ENCODE data around the gene ARRDC5.
A peak's percentile ranks its signal among the peaks of the same experiment; 100 is the strongest.
"Not testable (repeated sequence)": the region's sequence is repeated elsewhere in the genome, so short reads cannot be mapped to it uniquely, and the experiment has no call there.

ARRDC5 gene

DNA sequence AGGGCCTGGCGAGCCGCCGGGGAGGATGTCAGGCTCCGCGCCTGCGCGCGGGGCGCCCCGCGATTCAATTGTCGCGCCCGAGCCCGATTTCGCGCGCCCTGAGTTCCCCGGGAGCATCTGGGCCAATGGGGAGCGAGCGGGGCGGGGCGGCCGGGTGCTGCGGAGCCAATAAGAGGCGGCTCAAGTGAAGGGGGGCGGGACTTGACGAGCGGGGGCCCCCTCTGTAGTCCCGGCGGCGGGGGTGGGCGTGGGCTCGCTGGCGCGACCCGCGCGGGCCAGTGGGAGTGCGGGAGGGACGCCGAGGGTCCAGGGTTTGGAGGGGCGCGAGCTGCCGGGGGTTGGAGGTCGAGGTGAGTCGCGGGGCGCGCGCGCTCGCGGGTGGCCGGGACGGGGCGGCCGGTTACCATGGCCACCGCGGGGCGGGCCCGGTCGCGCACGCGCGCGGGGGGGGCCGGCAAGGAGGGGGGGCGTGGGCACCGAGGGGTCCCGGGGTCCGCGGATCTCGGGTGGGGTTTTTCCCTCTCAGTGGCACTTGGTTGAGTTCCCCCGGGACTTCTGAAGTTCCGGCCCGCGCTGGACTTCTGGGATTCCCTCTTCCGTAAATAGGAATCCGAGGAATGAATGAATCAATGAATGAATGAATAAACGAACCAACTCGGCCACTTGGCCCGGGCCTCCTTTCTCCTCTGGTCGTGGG lies 7.3 kb upstream of the ARRDC5 start:
- peak; percentile 91 for DNase-seq

DNA sequence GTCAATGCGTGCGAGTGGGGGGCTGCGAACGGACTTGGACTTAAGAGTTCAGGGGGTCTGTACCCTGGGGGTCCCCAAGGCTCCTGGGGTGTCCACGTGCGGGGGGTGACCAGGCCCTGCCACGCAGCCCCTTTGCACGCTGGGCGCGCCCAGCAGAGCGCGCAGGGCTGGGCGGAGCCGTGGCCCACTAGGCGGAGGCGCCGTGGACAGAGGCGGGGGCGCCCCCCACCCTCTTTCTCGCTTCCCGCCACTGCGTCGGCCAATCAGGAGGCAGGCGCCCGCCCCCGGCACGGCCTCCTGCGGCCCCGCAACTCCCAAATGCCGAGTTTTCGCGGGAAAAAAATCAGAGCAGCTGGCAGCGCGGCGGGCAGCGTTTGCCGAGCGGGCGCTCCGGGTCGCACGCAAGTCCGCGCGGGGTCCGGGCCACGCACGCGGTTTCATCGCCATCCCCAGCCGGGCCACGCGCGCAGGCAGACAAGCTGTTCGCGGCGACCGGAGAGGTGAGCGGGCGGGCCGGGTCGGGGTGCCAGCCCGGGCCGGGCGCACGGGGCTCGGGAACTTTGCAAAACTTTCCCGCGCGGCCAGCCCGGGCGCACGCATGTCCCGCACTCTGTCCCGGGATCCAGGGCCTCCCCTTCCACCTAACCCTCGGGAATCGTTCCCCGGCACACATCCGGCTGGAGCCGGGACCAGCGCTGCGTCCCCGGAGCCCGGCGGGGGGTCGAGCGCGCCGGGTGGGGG lies 6.6 kb upstream of the ARRDC5 start, which contains the start of gene UHRF1:
Gene UHRF1, plus strand, starts transcription at position 346 of the 741 bp plus-strand sequence. CDS start 1,385 bp downstream, outside the sequence.
- peak; percentile 57 for DNase-seq

DNA sequence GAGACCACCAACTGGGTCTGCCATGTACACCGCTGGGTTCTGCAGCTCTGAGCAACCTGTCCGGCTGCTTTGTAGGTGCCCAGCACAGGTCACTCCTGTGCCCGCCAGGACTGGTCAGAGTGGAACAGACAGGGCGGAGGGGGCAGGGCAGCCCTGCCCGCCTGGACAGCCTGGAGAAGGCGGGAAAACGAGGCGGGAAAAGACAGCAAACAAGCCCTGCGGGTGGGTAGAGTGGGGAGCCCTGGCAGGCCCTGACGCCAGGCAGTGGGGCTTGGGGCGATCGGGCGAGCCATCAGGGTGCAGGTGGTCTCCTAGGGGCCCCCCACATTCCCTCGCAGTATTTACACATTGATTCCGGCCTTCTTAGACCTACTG lies 6.1 kb upstream of the ARRDC5 start:
- no peak for DNase-seq

DNA sequence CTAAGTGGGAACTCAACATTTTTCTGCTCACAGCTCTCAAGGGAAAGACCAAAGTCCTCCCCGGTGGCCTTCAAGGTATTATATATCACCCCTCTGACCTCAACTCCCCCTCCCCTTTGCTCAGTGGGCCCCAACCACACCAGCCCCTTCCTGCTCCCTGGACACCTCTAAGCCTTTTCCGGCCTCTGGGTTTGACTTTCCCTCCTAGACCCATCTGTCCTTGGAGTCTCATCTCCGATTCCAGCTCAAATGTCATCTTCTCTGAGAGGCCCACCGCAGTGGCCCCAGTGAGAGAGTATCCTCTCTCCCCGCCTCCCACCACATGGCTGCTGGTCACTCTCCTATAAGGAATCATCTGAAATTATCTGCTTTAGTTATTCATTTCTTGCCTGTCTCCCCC lies 5.7 kb upstream of the ARRDC5 start:
- no peak for DNase-seq

DNA sequence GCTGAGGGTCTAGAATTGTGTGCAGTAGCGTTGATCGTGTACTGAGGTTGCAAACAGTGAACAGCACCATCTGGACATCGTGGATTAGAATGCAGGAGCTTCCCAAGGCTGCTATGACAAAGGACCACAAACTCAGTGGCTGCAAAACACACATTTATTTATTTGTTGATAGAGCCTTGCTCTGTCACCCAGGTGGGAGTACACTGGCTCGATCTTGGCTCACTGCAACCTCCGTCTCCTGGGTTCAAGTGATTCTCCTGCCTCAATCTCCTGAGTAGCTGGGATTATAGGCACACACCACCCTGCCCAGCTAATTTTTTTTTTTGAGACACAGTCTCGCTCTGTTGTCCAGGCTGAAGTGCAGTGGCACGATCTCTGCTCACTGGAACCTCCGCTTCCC lies 4.3 kb upstream of the ARRDC5 start:
- no peak for DNase-seq

DNA sequence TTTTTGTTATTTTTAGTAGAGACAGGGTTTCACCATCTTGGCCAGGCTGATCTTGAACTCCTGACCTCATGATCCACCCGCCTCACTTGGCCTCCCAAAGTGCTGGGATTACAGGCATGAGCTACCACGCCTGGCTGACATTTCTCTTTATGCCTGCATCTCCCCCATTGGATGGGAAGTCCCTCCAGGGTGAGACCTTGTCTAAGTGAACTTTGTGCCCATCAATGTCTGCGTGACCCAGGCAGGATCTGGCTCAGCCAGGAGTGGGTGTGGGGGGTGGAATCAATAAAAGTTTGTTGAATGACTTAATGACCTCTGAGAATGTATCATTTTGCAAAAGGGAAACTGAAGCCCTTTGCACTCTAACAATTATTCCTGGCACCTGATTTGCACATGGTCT lies 1.8 kb upstream of the ARRDC5 start:
- DNase-seq = no peak

DNA sequence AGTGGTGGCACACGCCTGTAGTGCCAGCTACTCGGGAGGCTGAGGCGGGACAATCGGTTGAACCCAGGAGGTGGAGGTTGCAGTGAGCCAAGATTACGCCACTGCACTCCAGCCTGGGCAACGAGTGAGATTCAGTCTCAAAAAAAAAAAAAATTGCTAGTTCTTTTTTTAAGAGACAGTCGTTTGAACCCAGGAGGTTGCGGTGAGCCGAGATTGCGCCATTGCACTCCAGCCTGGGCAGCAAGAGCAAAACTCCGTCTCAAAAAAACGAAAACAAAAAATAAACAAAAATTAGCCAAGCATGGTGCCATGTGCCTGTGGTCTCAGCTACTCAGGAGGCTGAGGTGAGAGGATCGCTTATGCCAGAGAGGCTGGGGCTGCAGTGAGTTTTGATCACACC lies 1.8 kb downstream of the ARRDC5 start:
- not testable (repeated sequence) for DNase-seq

DNA sequence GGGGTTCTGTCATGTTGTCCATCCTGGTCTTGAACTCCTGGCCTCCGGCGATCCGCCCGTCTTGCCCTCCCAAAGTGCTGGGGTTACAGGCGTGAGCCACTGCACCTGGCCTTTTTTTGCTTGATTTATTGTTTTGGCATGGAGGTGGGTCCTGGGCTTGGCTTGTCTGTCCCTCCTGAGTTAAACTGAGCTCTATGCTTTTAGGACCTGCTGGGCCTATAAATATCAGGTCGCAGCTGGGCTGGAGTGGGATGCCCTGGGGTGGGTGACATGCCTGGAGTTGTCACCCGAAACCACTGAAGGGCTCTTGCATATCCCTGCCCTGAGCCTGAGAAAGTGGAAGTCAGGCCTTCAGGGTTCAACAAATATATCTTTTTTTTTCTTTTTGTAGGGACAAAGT lies 5.5 kb downstream of the ARRDC5 start:
- DNase-seq = no peak

DNA sequence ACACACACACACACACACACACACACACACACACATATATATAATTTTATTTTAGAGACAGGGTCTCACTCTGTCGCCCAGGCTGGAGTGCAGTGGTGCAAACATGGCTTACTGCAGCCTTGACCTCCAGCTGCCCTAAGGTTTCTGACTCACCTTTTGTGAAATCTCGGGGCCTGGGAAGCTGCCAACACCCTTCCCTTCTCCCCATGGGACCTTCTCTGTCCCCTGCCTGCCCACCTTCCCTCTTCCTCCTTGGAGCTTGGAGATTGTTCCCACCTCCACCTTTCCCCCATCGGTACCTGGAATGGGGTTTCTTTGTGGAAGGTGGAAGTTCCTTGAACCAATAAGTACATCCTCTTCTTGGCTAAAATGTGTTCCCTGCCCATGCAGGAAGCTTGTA lies 6.3 kb downstream of the ARRDC5 start:
- DNase-seq = no peak

DNA sequence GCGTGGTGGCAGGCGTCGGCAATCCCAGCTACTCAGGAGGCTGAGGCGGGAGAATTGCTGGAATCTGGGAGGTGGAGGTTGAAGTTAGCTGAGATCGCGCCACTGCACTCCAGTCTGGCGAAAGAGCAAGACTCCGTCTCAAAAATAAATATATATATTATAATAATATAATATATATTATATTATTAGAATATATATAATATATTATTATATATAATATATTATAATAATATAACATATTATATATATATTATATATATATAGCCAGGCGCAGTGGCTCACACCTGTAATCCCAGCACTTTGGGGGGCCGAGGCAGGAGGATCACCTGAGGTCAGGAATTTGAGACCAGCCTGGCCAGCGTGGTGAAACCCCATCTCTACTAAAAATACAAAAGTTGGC lies 9.7 kb downstream of the ARRDC5 start:
- not testable (repeated sequence) for DNase-seq

DNA sequence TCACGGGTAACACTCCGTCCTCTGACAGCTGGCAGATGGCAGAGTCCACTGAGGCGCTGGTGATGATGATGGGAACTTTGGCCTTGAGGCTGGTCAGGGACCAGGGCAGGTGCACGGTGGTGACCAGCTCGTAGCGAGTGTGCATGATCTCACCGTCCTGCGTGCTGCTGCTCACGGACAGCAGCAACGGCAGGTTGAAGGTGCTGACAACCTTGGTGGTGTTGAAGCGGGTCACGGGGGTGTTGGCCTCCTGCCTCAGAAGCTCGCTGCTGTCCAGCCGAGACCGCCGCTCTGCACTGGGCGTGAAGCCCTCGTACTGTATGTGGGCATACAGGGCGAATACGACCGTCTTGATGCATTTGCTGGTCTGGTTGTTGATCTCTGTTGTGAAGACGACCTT lies 11.6 kb downstream of the ARRDC5 start:
- DNase-seq = no peak

DNA sequence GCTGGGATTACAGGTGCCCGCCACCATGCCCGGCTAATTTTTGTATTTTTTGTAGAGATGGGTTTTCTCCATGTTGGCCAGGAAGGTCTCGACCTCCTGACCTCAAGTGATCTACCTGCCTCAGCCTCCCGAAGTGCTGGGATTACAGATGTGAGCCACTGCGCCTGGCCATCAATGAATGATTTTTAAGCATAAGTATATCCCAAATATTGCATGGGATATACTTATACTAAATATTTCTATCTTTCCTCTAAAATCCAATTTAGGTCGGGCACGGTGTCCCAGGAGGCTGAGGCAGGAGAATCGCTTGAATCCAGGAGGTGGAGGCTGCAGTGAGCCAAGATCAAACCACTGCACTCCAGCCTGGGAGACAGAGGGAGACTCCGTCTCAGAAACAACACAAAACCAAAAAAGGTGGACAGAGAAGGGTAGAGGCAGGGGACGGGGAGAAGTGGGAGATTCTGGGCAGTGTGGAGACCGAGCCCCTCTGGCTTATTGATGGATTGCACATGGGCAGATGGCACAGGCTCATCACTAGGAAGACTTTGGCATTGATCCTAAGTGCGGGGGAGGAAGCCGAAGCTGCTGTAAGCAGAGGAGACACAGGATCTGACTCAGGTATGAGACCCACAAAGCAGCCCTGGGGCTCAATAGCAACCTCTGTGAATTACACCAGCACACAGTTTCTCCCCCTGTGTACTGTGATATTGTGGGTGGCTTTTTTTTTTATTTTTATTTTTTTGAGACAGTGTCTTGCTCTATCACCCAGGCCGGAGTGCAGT lies 13.5 kb downstream of the ARRDC5 start:
- DNase-seq = peak; percentile 69

DNA sequence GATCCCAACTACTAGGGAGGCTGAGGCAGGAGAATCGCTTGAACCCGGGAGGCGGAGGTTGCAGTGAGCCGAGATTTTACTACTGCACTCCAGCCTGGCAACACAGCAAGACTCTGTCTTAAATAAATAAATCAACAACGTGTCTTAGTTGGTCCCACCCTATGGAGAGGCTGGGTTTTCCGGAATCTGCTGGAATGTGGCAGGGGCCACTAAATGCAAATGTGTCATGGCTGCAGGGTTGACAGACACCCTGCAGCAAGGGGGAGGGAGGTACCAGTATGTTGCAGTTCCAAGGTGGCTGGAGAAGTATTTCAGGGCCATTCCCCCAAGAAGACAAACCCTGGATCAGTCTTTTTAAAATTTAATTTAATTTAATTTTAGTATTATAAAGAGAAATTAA lies 14.9 kb downstream of the ARRDC5 start:
- not testable (repeated sequence) for DNase-seq

DNA sequence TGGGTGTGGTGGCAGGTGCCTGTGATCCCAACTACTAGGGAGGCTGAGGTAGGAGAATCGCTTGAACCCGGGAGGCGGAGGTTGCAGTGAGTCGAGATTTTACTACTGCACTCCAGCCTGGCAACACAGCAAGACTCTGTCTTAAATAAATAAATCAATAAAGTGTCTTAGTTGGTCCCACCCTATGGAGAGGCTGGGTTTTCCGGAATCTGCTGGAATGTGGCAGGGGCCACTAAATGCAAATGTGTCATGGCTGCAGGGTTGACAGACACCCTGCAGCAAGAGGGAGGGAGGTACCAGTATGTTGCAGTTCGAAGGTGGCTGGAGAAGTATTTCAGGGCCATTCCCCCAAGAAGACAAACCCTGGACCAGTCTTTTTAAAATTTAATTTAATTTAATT lies 17.7 kb downstream of the ARRDC5 start:
- not testable (repeated sequence) for DNase-seq

DNA sequence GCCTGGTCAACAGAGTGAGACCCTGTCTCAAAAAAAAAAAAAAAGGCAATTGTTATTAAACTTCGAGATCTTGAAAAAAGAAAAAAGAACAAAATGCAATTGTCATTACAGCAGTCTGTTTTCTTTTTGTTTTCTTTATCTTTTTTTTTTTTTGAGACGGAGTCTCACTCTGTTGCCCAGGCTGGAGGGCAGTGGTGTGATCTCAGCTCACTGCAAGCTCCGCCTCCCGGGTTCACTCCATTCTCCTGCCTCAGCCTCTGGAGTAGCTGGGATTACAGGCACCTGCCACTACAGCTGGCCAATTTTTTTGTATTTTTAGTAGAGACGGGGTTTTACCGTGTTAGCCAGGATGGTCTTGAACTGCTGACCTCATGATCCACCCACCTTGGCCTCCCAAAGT lies 19.8 kb downstream of the ARRDC5 start:
- not testable (repeated sequence) for DNase-seq

DNA sequence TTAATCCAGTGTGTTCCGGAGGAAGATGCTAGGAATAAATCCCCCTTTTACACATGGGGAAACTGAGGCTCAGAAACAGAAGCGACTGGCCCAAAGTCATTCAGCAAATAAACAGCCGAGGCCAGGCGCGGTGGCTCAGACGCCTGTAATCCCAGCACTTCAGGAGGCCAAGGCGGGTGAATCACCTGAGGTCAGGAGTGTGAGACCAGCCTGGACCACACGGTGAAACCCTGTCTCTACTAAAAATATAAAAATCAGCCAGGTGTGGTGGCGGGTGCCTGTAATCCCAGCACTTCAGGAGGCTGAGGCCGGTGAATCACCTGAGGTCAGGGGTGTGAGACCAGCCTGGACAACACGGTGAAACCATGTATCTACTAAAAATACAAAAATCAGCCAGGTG lies 23.7 kb downstream of the ARRDC5 start:
- DNase-seq = no peak

DNA sequence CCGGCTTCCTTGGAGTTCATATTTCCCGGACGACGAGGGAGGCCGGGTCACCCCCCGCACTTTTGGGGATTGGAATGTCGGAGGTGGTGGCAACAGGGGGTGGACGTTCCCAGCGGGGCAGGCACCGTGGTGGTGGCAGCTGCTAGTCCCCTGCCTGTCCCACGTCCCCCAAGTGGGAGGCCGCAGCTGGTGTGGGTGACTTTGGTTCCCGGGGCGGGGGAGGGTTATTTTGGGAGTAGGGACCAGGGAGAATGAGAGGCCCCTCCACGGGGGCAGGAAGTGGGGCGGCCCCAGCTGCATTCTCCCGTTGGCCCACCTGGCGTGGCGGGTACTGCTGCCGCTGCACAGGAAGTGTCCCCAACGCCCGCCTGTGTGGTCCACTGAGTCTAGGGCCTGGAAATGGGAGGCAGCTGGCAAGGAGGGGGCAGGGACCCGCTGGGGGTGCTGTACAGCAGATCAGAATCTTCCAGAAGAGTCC lies 24.2 kb downstream of the ARRDC5 start:
- no peak for DNase-seq

DNA sequence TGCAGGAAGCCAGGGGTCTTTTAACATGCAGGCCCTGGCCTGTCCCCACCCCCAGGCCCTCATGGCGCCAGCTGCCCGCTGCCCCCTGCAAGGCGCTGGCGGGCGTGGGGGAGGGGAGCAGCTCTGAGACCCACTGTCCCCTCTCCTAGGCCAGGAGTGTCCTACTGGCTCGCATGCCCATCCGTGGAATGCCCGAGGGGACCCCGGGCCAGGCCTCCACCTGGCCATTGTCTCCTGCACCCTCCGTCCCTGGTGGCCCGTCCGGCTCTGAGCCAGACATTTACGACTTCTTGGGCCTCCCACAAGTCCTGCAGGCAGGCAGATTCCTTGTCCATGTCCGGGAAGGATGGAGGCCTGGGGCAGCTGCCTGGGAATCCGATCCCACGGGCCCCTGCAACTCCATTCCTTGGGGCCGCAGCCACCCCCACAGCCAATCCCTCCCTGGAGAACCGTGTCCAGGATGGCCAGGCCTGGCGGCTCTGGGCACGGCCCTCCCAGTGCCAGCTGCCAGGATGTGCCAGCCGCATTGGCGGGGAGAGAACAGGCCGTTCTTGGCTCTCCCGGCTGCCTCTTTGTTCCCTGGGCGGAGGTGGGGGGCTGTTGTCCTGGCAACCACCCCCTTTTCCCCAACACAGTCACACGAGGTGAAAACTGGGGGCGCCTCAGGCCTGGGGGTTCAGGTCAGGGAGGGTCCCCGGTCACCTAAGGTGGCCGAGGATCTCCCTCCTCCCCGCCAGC lies 24.8 kb downstream of the ARRDC5 start:
- DNase-seq = no peak

DNA sequence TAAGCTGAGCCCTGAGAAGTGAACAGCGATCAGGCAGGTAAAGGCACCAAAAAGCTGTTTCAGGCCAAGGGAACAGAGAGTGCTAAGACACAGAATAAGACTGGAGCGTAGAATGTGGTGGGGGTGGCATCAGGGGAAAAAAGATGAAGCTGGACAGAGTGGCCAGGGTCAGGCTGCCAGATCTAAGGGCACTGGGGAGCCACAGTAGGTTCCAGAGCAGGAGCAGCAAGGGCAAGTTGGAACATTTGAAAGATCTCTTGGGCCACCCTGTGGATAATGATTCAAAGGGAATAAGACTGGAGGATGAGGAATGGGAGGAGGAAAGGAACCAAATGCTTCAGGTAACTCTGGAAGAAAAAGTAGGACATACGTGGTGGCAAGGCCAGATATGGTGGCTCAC lies 28.8 kb downstream of the ARRDC5 start:
- DNase-seq = no peak

DNA sequence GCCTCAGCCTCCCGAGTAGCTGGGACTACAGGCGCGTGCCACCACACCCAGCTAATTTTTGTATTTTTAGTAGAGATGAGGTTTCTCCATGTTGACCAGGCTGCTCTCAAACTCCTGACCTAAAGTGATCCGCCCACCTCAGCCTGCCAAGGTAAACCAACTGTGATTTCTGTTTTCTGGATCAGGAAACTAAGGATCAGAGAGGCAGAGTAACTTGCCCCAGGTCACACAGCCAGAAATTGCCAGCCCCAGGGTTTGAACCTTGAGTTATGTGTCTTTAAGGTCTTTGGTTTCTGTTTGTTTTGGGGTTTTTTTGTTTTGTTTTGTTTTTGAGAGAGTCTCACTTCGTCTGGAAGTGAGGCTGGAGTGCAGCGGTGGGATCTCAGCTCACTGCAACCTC lies 31.0 kb downstream of the ARRDC5 start:
- DNase-seq = no peak

DNA sequence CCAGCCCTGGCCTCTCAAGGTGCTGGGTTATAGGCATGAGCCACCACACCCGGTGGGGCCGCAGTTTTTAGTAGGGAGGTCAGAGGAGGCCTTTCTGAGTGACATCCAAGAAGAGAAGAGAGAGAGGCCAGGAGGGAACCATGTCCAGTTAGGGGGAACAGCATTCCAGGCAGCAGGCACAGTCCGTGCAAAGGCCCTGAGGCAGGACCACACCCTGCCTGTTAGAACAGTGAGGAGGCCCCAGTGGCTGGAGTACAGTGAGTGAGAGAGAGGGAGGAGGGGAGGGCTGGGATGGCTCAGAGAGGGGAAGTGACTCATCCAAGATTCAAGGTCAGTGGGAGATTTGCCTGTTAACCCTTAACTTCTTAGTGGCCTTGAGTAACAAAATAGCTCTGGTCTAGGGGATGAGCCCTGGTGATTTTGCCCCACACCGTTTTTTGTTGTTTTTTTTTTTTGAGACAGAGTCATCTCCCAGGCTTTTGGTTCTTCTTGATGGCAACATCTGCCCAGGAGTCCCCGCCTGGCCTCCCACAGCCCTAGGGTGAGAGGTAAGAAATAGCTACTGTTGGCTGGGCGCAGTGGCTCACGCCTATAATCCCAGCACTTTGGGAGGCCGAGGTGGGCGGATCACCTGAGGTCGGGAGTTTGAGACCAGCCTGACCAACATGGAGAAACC lies 32.5 kb downstream of the ARRDC5 start:
- peak; percentile 90 for DNase-seq

DNA sequence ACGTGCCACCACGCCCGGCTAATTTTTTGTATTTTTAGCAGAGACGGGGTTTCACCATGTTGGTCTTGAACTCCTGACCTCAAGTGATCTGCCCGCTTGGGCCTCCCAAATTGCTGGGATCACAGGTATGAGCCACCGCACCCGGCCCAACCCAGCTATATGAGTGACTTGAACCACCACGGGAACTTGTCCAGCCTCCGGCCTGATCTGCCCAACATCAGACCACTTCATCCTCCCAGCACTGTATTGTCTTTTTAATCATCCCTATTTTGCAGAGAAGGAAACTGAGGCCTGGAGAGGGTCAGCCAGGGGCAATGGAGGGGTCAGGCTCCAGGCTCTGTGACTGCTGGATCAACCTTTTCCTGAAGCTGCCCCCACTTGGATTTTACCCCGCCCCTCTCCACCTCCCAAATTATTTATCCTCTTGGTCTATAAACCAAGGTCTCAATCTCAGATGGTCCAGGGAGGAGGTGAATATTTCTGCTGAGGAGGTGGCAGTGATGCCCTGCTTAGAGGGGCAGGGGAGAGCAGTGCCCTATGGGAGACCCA lies 34.3 kb downstream of the ARRDC5 start:
- no peak for DNase-seq

Measured in fibroblast of skin of abdomen (primary cell).